ENCODE measurements around the gene TTC23L.

GRCh38 chr5:34876275-34876674 lies 37.3 kb downstream of the TTC23L start:
- TF ChIP-seq EZH2 (IDR thresholded peaks at IDR 0.05) (no peak), POLR2AphosphoS5 (IDR thresholded peaks at IDR 0.05; ENCODE audit: borderline replicate concordance, low read depth, low read length) (no peak), FOXP2 (optimal IDR thresholded peaks at IDR 0.05; ENCODE audit: control extremely low read depth, extremely low read length, insufficient read depth) (no peak)

Measured in SK-N-MC (cell line).